Transverse colon (tissue), 4 donors: ENCODE results near the gene SCAF8. TPM values are rescaled to one million over a fixed set of nuclear protein-coding genes. Genes with fewer than 3 reads are reported as not detected.

Experiments used
- DNase-seq: peaks from one replicate; pipeline ENCODE4 v3.0.0-alpha.2; 2019
- H3K27ac ChIP-seq, 4 donors: fragments of 200-600 bp; sonication (generic); 2 replicates each; pipeline ENCODE4 v1.5.1; 2016 to 2018; ENCODE audit warnings: inconsistent platforms in 4 of 4
- H3K27me3 ChIP-seq: fragments of 200-600 bp; sonication (generic); 2 replicates; pipeline ENCODE4 v1.5.1; 2017; ENCODE audit warnings: inconsistent platforms
- H3K36me3 ChIP-seq, 4 donors: fragments of 200-600 bp; sonication (generic); 2 replicates each; pipeline ENCODE4 v1.5.1; 2017 to 2019; ENCODE audit warnings: inconsistent platforms in 4 of 4
- H3K4me1 ChIP-seq, 4 donors: fragments of 200-600 bp; sonication (generic); 2 replicates each; pipeline ENCODE4 v1.5.1; 2017 to 2020; ENCODE audit warnings: inconsistent platforms in 4 of 4
- H3K4me3 ChIP-seq, 4 donors: fragments of 200-600 bp; sonication (generic); 1 replicate in 1 of 4; 2 replicates in 3 of 4; pipeline versions ENCODE4 v1.5.1 to v1.6.1; 2017 to 2019; ENCODE audit warnings: inconsistent platforms in 4 of 4
- H3K9me3 ChIP-seq, 2 donors: fragments of 200-600 bp; sonication (generic); 2 replicates each; pipeline ENCODE4 v1.5.1; 2017 to 2019; ENCODE audit warnings: inconsistent platforms in 2 of 2
- EP300 ChIP-seq: sonication (generic); formaldehyde crosslinking; IDR thresholded peaks from one replicate; pipeline ENCODE4 v1.6.1; 2017; ENCODE audit warnings: antibody characterized with exemption, low read depth
- POLR2A ChIP-seq: fragments of 450-650 bp; IDR thresholded peaks from one replicate; pipeline ENCODE4 v1.6.1; 2016; ENCODE audit warnings: antibody characterized with exemption, mild to moderate bottlenecking, moderate library complexity
- POLR2AphosphoS5 ChIP-seq, 3 donors: sonication (generic); formaldehyde crosslinking; IDR thresholded peaks; one replicate each; pipeline ENCODE4 v1.6.1; 2016; ENCODE audit warnings: antibody characterized with exemption in 3 of 3
- WGBS, 2 donors: methylation state at CpG; one replicate each; pipeline ENCODE4 v1.1.5; 2018; ENCODE audit warnings: low coverage in 1 of 2; 5-methylcytosine and 5-hydroxymethylcytosine counted together
- in situ Hi-C, 4 donors: fragments of 200-750 bp; cut with MboI; loops; one replicate each; pipeline versions ENCODE4 v1.15.0 to v1.15.1; 2017; ENCODE audit warnings: low sequenced_read_pairs in 3 of 4, low pct_ligation_motif_present in 1 of 4, low pct_unique_long_range_greater_than_20kb in 1 of 4
- intact Hi-C: fragments of 100-400 bp; cut with DNase I; formaldehyde crosslinking; loops from one replicate; pipeline ENCODE4 v1.15.1; 2023; ENCODE audit warnings: low total_unique reads
- total RNA-seq, 4 donors: library from RNA; depleted of rRNA; stranded (reverse); fragments of >200 nt; gene quantifications; one replicate each; pipeline ENCODE4 v1.1.0, GENCODE V29; 2016
- TF ChIP-seq, protein P1 (sequence below), 5 experiments: fragments of 200-600 bp in 3 of 5; fragments of 450-650 bp in 2 of 5; sonication (generic) in 3 of 5; IDR thresholded peaks; 1 replicate in 2 of 5; 2 replicates in 3 of 5; pipeline ENCODE4 v1.5.1; 2016 to 2017; ENCODE audit warnings: antibody characterized with exemption in 5 of 5, inconsistent platforms in 3 of 5, mild to moderate bottlenecking in 2 of 5, moderate library complexity in 1 of 5

SCAF8 gene
- total RNA-seq, 4 donors from 2014 or later, result 32.2 to 38.6 (median 33.4) TPM

DNA sequence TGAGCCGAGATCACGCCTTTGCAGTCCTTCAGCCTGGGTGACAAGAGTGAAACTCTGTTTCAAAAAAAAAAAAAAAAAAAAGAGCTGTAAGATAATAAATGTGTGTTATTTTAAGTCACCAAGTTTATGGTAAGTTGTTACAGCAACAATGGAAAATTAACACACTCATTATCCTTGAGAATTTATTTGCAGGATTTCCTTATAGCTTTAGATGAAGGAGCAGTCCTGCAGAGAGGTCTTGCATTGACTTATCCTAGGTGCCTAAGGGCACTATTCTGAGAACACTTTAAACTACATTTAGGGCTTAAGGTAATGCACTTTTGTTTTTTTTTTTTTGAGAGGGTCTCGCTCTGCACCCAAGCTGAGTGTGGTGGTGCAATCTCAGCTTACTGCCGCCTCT, 13.8 kb upstream of the SCAF8 start:
- no peak overlapping the region for H3K4me3 ChIP-seq
- no peaks in the 10 kb centered on the region for H3K36me3 ChIP-seq
- peak overlapping the region in 1 of 4 donors; percentile 33 for H3K27ac ChIP-seq
- no peak for TF ChIP-seq EP300
- no peak for TF ChIP-seq POLR2AphosphoS5 (IDR thresholded peaks at IDR 0.05)
- TF ChIP-seq, protein P1, sequence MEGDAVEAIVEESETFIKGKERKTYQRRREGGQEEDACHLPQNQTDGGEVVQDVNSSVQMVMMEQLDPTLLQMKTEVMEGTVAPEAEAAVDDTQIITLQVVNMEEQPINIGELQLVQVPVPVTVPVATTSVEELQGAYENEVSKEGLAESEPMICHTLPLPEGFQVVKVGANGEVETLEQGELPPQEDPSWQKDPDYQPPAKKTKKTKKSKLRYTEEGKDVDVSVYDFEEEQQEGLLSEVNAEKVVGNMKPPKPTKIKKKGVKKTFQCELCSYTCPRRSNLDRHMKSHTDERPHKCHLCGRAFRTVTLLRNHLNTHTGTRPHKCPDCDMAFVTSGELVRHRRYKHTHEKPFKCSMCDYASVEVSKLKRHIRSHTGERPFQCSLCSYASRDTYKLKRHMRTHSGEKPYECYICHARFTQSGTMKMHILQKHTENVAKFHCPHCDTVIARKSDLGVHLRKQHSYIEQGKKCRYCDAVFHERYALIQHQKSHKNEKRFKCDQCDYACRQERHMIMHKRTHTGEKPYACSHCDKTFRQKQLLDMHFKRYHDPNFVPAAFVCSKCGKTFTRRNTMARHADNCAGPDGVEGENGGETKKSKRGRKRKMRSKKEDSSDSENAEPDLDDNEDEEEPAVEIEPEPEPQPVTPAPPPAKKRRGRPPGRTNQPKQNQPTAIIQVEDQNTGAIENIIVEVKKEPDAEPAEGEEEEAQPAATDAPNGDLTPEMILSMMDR (IDR thresholded peaks at IDR 0.05), result no peak
- TF ChIP-seq POLR2A, result no peak
- in situ Hi-C loops (loop anchor here in 1 of 4 donors (25.0 kb wide), 1 partner anchor 568 kb away; no protein-coding TSS in a partner anchor), intact Hi-C loops (no loop called here)
- 55 to 56% methylated on average over 4 of the region's 4 CpGs for WGBS, 2 donors
- no peaks in the 10 kb centered on the region for H3K27me3 ChIP-seq
- DNase-seq, result no peak
- peaks cover 0 to 13% (median 5%) of the 10 kb centered on the region in 4 donors for H3K4me1 ChIP-seq
- no peaks in the 10 kb centered on the region for H3K9me3 ChIP-seq

DNA sequence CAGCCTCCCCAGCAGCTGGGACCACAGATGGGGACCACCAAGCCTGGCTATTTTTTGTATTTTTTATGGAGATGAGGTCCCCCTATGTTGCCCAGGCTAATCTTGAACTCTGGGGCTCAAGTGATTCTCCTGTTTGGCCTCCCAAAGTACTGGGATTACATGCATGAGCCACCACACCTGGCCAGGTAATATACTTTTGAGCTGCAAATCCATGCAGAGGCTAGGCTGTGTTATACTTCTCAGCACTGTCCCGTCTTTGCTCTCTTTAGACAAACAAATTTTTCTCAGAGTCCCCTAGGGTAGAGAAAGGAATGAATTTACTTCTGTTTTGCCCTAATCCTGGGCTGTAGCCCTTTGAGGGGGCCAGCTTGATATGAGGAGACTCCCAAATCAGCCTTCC, 13.4 kb upstream of the SCAF8 start:
- no peaks in the 10 kb centered on the region for H3K27me3 ChIP-seq
- peaks cover 0 to 13% (median 5%) of the 10 kb centered on the region in 4 donors for H3K4me1 ChIP-seq
- no peaks in the 10 kb centered on the region for H3K9me3 ChIP-seq
- no peak for TF ChIP-seq POLR2AphosphoS5 (IDR thresholded peaks at IDR 0.05)
- no peak for TF ChIP-seq EP300
- TF ChIP-seq, protein P1 (IDR thresholded peaks at IDR 0.05), result no peak
- no peak for TF ChIP-seq POLR2A
- peak overlapping the region in 2 of 4 donors; percentile 33 to 37 for H3K27ac ChIP-seq
- no peak for DNase-seq
- H3K36me3 ChIP-seq, result no peaks in the 10 kb centered on the region
- H3K4me3 ChIP-seq, result no peak overlapping the region
- WGBS, 2 donors, result 56 to 57% methylated on average over 1 of the region's 1 CpG
- in situ Hi-C loops, result loop anchor here in 1 of 4 donors (25.0 kb wide), 1 partner anchor 567 kb away; no protein-coding TSS in a partner anchor
- intact Hi-C loops, result no loop called here

DNA sequence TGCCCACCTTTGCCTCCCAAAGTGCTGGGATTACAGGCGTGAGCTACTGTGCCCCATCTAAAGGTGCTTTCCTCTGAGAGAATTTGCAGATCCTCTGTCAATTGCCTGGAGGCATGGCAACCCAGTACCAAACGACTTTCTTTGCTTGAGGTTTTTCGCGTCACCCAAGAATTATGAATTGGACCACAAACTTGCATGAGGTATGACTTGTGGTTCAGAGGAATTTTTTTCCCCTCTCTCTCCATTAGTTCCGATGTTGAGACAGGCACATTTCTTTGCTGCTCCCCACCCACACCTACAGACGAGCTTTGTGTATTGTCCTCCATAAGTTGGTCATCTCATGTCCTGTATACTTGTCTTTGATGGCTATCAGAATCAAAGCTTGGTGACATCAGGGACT, 11.8 kb upstream of the SCAF8 start:
- no peak for DNase-seq
- intact Hi-C loops (no loop called here), in situ Hi-C loops (loop anchor here in 1 of 4 donors (25.0 kb wide), 1 partner anchor 566 kb away; no protein-coding TSS in a partner anchor)
- H3K27me3 ChIP-seq, result no peaks in the 10 kb centered on the region
- no peak overlapping the region for H3K27ac ChIP-seq
- 76 to 97% methylated on average over 4 to 6 of the region's 6 CpGs for WGBS, 2 donors
- no peaks in the 10 kb centered on the region for H3K36me3 ChIP-seq
- H3K4me1 ChIP-seq, result peaks cover 0 to 9% (median 4%) of the 10 kb centered on the region in 4 donors
- no peaks in the 10 kb centered on the region for H3K9me3 ChIP-seq
- no peak for TF ChIP-seq POLR2AphosphoS5 (IDR thresholded peaks at IDR 0.05)
- TF ChIP-seq, protein P1 (IDR thresholded peaks at IDR 0.05), result no peak
- no peak for TF ChIP-seq POLR2A
- TF ChIP-seq EP300, result no peak
- no peak overlapping the region for H3K4me3 ChIP-seq

DNA sequence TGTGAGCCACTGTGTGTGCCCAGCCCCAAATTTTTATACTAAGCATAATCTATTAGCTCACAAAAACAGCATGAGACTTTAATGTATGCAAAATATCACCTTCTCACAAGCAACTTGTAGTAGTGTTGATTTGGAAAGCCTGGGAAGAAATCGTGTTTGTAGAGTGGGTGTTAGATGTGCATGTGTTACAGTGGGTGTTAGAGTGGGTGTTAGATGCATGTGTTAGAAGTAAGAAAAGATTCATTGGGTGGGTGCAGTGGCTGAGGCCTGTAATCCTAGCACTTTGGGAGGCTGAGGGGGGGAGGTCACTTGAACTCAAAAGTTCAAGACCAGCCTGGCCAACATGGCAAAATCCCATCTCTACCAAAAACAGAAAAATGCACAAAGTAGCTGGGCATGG, 6.3 kb upstream of the SCAF8 start:
- no peak for TF ChIP-seq POLR2A
- TF ChIP-seq, protein P1 (IDR thresholded peaks at IDR 0.05), result no peak
- TF ChIP-seq EP300, result no peak
- no peak for TF ChIP-seq POLR2AphosphoS5 (IDR thresholded peaks at IDR 0.05)
- intact Hi-C loops, result no loop called here
- Histone ChIP-seq H3K4me3 (no peak overlapping the region), H3K4me1 (peaks cover 0 to 3% (median 0%) of the 10 kb centered on the region in 4 donors), H3K27me3 (no peaks in the 10 kb centered on the region), H3K9me3 (no peaks in the 10 kb centered on the region), H3K27ac (no peak overlapping the region), H3K36me3 (no peaks in the 10 kb centered on the region)
- no peak for DNase-seq
- in situ Hi-C loops, result no loop called here
- WGBS, 2 donors, result 80 to 84% methylated on average over 1 of the region's 1 CpG
